ENCODE data around the gene CYSRT1. TPM values are rescaled to one million over a fixed set of nuclear protein-coding genes. Genes with fewer than 3 reads are reported as not detected.

The CYSRT1 gene
- total RNA-seq, 1 experiment from 2014 or later, result 1.0 TPM

GRCh38 chr9:137215196-137215986, 9.6 kb upstream of the CYSRT1 start:
- no peak overlapping the region for H2BK20ac ChIP-seq (ENCODE audit: low read depth, low read length, poor library complexity, severe bottlenecking)
- no peak overlapping the region for H2BK15ac ChIP-seq (ENCODE audit: low read depth, low read length)
- H3K23ac ChIP-seq (ENCODE audit: insufficient read length, low read depth, low read length), result no peak overlapping the region
- H2BK12ac ChIP-seq (ENCODE audit: insufficient read length, low read depth, low read length), result no peak overlapping the region
- no peak overlapping the region for H3K14ac ChIP-seq (ENCODE audit: insufficient read depth, low read length)
- no peak overlapping the region for H2BK120ac ChIP-seq (ENCODE audit: low read depth, low read length, poor library complexity, severe bottlenecking)
- H3K4me2 ChIP-seq (ENCODE audit: insufficient read depth, insufficient read length, low read length), result no peak overlapping the region
- H4K20me1 ChIP-seq (ENCODE audit: control insufficient read depth, insufficient read depth, insufficient read length), result no peaks in the 10 kb centered on the region
- H3K23me2 ChIP-seq (ENCODE audit: insufficient read length, low read depth, low read length, poor library complexity, severe bottlenecking), result no peaks in the 10 kb centered on the region
- H3K27ac ChIP-seq (ENCODE audit: insufficient read length, low read depth, low read length), result no peak overlapping the region
- H3K79me2 ChIP-seq (ENCODE audit: insufficient read depth, low read length), result no peaks in the 10 kb centered on the region
- no peak for DNase-seq
- no peak overlapping the region for H2BK5ac ChIP-seq (ENCODE audit: insufficient read length, low read length)
- no peaks in the 10 kb centered on the region; the same call in 1 of the 2 replicates for H3K4me1 ChIP-seq (ENCODE audit: insufficient read depth, low read length)
- H4K91ac ChIP-seq (ENCODE audit: insufficient read length, low read depth, low read length), result no peak overlapping the region
- H4K8ac ChIP-seq (replicated peaks; ENCODE audit: insufficient read length, low read depth, low read length), result no peak overlapping the region
- H3K18ac ChIP-seq (ENCODE audit: insufficient read length, low read depth, low read length), result no peak overlapping the region
- no peak overlapping the region for H3K4me3 Mint-ChIP-seq
- no peak overlapping the region for H3T11ph ChIP-seq (ENCODE audit: low read length)
- WGBS (ENCODE audit: extremely low coverage, insufficient read length, low lambda C conversion rate), result no CpG with 5 or more reads among the region's 22 CpGs
- no peaks in the 10 kb centered on the region for H3K27me3 Mint-ChIP-seq (ENCODE audit: low read depth)
- no peak overlapping the region for H2AK5ac ChIP-seq (ENCODE audit: insufficient read length, low read length)
- no peaks in the 10 kb centered on the region for H3K9me3 ChIP-seq (ENCODE audit: control insufficient read depth, low read depth, low read length)
- H3K27me3 ChIP-seq (ENCODE audit: insufficient read depth, low read length), result no peaks in the 10 kb centered on the region
- no peak overlapping the region for H4K5ac ChIP-seq (ENCODE audit: insufficient read length, low read depth, low read length)
- no peak overlapping the region for H3K4ac ChIP-seq (ENCODE audit: low read depth, low read length)
- no peaks in the 10 kb centered on the region for H3K9me3 Mint-ChIP-seq
- no peaks in the 10 kb centered on the region for H3K79me1 ChIP-seq (ENCODE audit: insufficient read depth, low read depth, low read length, poor library complexity, severe bottlenecking)
- H3K36me3 Mint-ChIP-seq (ENCODE audit: insufficient read depth in 1 of 3, low read depth in 3 of 3), result peaks cover 3 to 23% (median 10%) of the 10 kb centered on the region in 3 experiments; a peak in 5 of 7 replicates
- TF ChIP-seq, protein P1, sequence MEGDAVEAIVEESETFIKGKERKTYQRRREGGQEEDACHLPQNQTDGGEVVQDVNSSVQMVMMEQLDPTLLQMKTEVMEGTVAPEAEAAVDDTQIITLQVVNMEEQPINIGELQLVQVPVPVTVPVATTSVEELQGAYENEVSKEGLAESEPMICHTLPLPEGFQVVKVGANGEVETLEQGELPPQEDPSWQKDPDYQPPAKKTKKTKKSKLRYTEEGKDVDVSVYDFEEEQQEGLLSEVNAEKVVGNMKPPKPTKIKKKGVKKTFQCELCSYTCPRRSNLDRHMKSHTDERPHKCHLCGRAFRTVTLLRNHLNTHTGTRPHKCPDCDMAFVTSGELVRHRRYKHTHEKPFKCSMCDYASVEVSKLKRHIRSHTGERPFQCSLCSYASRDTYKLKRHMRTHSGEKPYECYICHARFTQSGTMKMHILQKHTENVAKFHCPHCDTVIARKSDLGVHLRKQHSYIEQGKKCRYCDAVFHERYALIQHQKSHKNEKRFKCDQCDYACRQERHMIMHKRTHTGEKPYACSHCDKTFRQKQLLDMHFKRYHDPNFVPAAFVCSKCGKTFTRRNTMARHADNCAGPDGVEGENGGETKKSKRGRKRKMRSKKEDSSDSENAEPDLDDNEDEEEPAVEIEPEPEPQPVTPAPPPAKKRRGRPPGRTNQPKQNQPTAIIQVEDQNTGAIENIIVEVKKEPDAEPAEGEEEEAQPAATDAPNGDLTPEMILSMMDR (conservative IDR thresholded peaks at IDR 0.05), result no peak
- no peak overlapping the region for H3K56ac ChIP-seq (ENCODE audit: insufficient read length, low read depth, low read length)
- no peak overlapping the region for H3K9ac ChIP-seq (ENCODE audit: extremely low read depth, insufficient read length, low read length)
- H3K27ac Mint-ChIP-seq, result no peak overlapping the region
- H2AFZ ChIP-seq (ENCODE audit: low read length), result no peak overlapping the region
- H3K4me1 Mint-ChIP-seq, result peaks cover 4 to 5% of the 10 kb centered on the region in 2 experiments

Data from H9 (cell line).